A204.1 (cell line): ENCODE data around the gene SYNPR.
"Not testable (repeated sequence)": the region's sequence is repeated elsewhere in the genome, so short reads cannot be mapped to it uniquely, and the experiment has no call there.

ENCODE experiments used
- FAIRE-seq: peaks from 2 replicates; lab custom pipeline; 2012; peaks lifted over from hg19 to GRCh38; lab: Jason Lieb, UNC

The SYNPR gene

DNA sequence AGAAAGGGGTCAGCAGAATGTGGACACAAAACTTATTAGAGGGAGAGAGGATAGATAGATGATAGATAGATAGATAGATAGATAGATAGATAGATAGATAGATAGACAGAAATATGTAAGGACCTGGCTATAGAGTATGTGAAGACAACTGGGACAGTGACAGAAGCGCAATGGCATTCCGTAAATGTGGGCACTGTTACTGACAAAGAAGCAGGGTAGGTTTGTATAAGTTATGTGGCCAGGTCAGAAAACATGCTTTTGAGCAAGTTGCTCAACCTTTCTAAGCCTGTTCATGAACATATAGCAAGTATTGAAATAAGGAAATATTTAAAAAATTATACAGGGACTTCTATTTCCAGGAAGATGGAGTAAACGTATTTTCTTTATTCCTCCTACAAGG, 357.1 kb downstream of the SYNPR start:
- no peak for FAIRE-seq

DNA sequence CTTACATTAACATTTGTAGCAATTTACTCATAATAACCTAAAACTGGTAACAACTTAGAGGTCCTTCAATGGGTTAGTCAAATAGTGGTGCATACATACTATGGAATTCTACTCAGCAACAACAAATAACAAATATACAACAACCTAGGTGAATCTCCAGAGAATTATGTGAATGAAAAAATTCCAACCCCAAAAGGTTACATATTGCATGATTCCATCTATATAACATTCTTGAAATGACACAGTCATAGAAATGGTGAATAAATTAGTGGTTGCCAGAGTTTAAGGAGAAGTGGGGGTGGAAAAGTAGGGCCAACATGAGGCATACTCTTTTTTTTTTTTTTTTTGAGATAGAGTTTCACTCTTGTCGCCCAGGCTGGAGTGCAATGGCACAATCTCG, 361.7 kb downstream of the SYNPR start:
- FAIRE-seq: no peak

GRCh38 chr3:63642488-63642887, 364.4 kb downstream of the SYNPR start:
- no peak for FAIRE-seq

GRCh38 chr3:63644212-63644797, 366.2 kb downstream of the SYNPR start:
- FAIRE-seq: no peak

DNA sequence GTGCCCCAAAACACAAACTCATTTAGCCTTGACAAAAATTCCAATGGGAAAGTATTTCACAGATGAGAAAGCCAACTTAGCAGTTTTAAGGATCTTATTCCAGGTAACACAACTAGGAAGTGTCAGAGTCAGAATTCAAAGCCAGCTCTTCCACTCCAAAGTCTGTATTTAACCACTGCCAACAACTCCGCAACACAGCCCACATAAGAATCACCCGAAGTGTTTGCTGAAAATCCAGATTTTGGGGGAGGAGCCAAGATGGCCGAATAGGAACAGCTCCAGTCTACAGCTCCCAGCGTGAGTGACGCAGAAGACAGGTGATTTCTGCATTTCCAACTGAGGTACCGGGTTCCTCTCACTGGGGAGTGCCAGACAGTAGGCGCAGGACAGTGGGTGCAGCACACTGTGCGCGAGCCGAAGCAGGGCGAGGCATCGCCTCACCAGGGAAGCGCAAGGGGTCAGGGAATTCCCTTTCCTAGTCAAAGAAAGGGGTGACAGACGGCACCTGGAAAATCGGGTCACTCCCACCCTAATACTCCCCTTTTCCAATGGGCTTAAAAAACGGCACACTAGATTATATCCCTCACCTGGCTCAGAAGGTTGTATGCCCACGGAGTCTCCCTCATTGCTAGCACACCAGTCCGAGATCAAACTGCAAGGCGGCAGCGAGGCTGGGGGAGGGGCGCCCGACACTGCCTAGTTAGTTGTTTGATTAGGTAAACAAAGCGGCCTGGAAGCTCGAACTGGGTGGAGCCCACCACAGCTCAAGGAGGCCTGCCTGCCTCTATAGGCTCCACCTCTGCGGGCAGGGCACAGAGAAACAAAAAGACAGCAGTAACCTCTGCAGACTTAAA, 367.0 kb downstream of the SYNPR start:
- FAIRE-seq: not testable (repeated sequence)

DNA sequence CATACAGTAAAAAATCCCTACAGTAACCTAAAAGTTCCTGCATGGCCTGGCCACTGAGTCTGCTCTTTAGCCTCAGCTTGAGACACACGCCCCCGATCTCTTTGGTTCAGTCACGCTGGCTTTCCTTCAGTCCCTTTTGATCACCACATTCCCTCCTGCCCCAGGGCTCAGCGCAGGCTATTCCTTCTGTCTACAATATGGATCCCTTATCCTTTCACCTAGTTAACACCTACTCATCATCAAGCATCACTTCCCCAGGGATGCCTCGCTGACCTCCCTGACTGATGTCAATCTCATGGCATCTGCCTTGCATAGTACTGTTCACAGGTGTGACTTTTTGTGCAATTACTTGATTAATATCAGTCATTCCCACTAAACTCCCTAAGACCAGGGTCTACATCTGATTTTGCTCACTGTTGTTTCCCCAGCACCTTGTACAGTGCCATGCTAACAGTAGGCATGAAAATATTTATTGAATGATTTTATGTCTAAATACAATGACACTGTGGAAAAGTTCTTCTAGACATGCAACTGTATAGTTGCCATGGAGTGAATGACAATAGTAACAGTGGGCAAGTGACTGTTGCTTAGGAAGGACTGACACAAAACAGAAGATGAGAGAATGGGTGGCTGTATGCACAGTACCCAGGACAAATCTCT, 374.1 kb downstream of the SYNPR start, which contains the start of gene SNTN:
TSS of gene SNTN (plus strand) at position 610 of the 660 bp plus-strand sequence. CDS start at position 623, 13 bp downstream.
- FAIRE-seq: no peak

DNA sequence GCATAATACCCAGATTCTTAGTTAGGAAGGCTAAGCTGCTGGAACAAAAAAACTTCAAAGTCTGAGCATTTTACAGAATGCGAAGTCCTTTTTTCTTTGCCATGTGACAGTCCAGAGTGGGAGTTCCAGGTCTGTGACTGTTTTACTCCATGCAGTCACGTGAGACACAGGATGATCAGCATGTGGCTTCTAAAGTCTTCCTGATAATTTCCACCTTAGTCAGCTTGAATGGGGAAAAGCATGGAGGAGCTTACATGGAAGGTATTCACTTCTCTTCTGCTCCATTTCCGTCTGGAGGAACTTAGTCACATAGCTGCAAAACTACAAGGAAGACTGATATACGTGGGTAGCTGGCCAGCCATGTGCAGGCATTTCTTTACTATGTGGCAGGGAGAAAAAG, 376.1 kb downstream of the SYNPR start:
- no peak for FAIRE-seq

GRCh38 chr3:63654931-63655330, 376.8 kb downstream of the SYNPR start:
- FAIRE-seq: no peak

DNA sequence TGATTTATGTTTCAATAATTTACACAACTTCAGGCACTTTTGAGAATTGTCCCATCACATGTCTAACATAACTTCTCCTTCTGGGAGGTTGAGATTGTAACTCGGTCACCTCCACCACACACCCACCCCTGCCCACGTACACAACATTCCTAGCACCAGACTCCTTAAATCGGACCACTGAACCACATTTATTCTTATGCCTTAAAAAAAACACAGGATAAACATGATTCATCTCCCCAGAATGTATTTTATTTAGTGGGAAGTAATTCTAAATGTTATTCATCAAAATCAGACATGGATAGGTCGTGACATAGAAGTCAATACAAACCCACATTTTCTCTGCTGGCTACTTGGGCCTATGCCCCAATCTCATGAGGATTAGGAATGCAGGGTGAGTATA, 377.4 kb downstream of the SYNPR start:
- no peak for FAIRE-seq

DNA sequence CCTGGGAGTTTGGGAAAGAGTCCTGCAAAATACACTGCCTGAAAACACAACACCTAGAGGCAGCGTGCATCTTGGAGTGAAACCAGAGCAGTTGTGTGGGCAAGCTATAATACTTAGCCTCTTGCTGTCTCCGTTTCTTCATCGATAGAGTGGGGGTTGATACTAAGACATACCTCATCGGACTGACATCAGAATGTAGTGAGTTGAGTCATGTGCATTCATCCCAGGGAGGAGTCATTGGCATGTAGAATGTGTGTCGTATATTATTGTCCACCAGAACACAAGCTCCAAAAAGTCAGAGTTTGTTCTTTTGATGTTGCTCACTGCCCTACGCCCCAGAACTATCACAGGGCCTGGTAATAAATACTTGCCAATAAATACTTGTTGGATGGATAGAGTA, 378.7 kb downstream of the SYNPR start:
- no peak for FAIRE-seq

DNA sequence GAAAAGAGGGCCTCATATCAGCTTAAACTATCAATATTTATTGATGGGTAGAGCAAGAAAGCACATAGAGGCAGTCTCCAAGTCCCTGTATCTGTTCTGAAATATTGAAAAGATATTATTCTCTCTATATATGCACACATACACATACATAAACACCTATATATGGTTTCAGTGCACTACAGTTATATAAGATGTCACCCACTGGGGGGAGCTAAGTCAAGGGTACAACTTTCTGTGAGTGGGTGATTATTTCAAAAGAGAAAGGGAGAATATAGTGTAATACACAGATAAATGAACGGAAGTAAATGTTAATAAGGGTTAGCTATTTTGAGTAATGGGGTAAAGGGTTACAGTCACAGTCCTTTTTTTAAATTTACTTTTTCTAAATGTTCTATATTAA, 383.1 kb downstream of the SYNPR start:
- FAIRE-seq: no peak

DNA sequence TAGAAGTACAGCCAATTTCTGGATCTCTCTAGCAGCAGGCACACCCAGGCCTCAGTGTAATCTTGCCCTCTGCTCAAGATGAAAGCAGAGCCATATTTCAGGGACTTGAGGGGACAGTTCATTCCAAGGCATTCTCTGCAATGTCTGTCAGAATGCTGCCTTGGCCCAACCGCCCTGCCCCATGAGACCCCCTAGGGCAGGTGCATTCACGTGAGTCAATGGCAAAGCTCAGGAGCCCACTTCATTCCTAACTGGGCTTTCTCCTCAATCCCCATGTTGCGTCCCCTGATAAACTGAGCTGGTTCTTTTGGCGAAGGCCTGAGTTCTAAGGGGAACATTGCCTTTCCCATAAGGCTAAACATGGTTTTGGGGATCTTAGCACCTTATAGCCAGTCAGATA, 383.9 kb downstream of the SYNPR start:
- no peak for FAIRE-seq

- no peak for FAIRE-seq
These were observed 384.4 kb downstream of the SYNPR start for GRCh38 chr3:63662500-63662899.
